Astrocyte (in vitro differentiated cells and primary cell): ENCODE results near the gene FUT6. TPM values are rescaled to one million over a fixed set of nuclear protein-coding genes. Genes with fewer than 3 reads are reported as not detected.

Experiments
- DNase-seq: peaks from one replicate; pipeline ENCODE4 v3.0.0-alpha.2; 2010; ENCODE audit warnings: low read depth
- FAIRE-seq: peaks from 2 replicates; lab custom pipeline; 2011; peaks lifted over from hg19 to GRCh38; lab: Jason Lieb, UNC
- H2AFZ ChIP-seq: 2 replicates; pipeline ENCODE4 v1.6.0; 2012; ENCODE audit warnings: low read depth, low read length, inconsistent platforms
- H3K27ac ChIP-seq: 2 replicates; pipeline ENCODE4 v1.5.1; 2011; ENCODE audit warnings: low read depth, low read length, inconsistent platforms
- H3K27me3 ChIP-seq: 2 replicates; pipeline ENCODE4 v1.6.0; 2011; ENCODE audit warnings: low read length, inconsistent platforms; ENCODE audit not compliant: insufficient read depth
- H3K36me3 ChIP-seq: 2 replicates; pipeline ENCODE4 v1.5.1; 2011; ENCODE audit warnings: low read length, inconsistent platforms; ENCODE audit not compliant: insufficient read depth
- H3K4me1 ChIP-seq: 2 replicates; pipeline ENCODE4 v1.5.1; 2011; ENCODE audit warnings: low read length, inconsistent platforms; ENCODE audit not compliant: insufficient read depth
- H3K4me2 ChIP-seq: 2 replicates; pipeline ENCODE4 v1.6.0; 2012; ENCODE audit warnings: low read length, inconsistent platforms
- H3K4me3 ChIP-seq: 2 replicates; pipeline ENCODE4 v1.5.1; 2011; ENCODE audit warnings: low read depth, mild to moderate bottlenecking, low read length, inconsistent platforms; ENCODE audit not compliant: insufficient read depth
- H3K79me2 ChIP-seq: 2 replicates; pipeline ENCODE4 v1.6.0; 2012; ENCODE audit warnings: mild to moderate bottlenecking, low read length, inconsistent platforms; ENCODE audit not compliant: insufficient read depth
- H3K9ac ChIP-seq: 2 replicates; pipeline ENCODE4 v1.6.0; 2012; ENCODE audit warnings: mild to moderate bottlenecking, low read length, inconsistent platforms
- H3K9me3 ChIP-seq: 2 replicates; pipeline ENCODE4 v1.5.1; 2012; ENCODE audit warnings: low read depth, mild to moderate bottlenecking, low read length, inconsistent platforms; ENCODE audit not compliant: insufficient read depth
- H4K20me1 ChIP-seq: 2 replicates; pipeline ENCODE4 v1.6.0; 2012; ENCODE audit warnings: low read length, inconsistent platforms; ENCODE audit not compliant: insufficient read depth
- H3K27ac Mint-ChIP-seq: one replicate; pipeline ENCODE4 v1.8.0; 2021; ENCODE audit warnings: mild to moderate bottlenecking, mixed read lengths; ENCODE audit not compliant: unreplicated experiment
- H3K27me3 Mint-ChIP-seq: one replicate; pipeline ENCODE4 v1.8.0; 2021; ENCODE audit warnings: low read depth, mixed read lengths; ENCODE audit not compliant: unreplicated experiment
- H3K36me3 Mint-ChIP-seq: one replicate; pipeline ENCODE4 v1.8.0; 2021; ENCODE audit warnings: low read depth, mixed read lengths; ENCODE audit not compliant: unreplicated experiment
- H3K4me1 Mint-ChIP-seq: one replicate; pipeline ENCODE4 v1.8.0; 2021; ENCODE audit warnings: low read depth, mixed read lengths; ENCODE audit not compliant: unreplicated experiment
- H3K4me3 Mint-ChIP-seq: one replicate; pipeline ENCODE4 v1.8.0; 2021; ENCODE audit warnings: mild to moderate bottlenecking, moderate library complexity, mixed read lengths; ENCODE audit not compliant: unreplicated experiment
- H3K9me3 Mint-ChIP-seq: one replicate; pipeline ENCODE4 v1.8.0; 2021; ENCODE audit warnings: mild to moderate bottlenecking, mixed read lengths; ENCODE audit not compliant: unreplicated experiment
- EZH2 ChIP-seq: IDR thresholded peaks from 2 replicates; pipeline ENCODE4 v1.6.1; 2012; ENCODE audit warnings: mild to moderate bottlenecking, low read length, inconsistent platforms; ENCODE audit not compliant: insufficient read depth
- total RNA-seq: library from RNA; stranded (reverse); gene quantifications from 2 replicates; pipeline ENCODE4 v1.2.1, GENCODE V29; 2021
- TF ChIP-seq, protein P1 (sequence below): IDR thresholded peaks from 2 replicates; pipeline ENCODE4 v1.5.1; 2011; ENCODE audit warnings: low read depth, mild to moderate bottlenecking, inconsistent platforms, low read length, moderate library complexity; ENCODE audit not compliant: insufficient read depth

Gene FUT6
- total RNA-seq, 1 donor from 2014 or later, result 0.09 TPM

DNA sequence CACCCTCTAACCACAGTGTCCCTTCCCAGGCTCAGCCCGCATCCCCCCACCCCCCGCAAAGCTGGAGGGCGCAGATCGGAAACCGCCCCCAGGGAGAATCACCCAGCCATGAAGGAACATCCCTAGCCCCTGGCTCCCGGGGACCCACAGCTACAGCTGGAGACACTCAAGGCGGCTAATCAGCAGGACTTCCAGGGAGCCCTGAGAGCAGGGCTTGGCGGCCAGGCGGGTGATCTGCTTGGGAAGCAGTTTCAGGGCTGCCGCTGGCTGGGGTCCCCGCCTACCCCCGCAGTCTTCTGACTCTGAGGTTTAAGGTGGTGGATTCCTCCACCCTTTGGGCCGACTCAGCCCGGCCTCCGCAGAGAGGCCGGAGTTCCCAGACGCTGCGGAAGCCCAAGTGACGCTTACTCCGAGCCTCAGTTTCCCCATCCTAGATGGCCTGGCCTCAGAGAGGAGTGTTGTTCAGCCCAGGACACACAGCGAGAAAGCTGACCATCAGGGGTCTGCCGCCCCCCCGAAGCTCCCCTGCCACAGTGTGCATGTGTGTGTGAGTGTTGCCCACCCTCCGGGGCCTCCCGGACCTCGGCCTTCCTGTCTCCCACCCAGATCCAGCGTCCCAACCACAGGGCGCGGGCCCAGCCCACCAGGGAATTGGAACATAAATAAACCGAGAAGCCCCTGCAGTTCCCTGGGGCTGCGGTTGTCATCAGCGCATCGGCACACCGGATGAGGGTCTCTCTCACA, 9.8 kb downstream of the FUT6 start:
- Histone ChIP-seq H3K4me2 (peak overlapping the region; percentile 93), H3K4me1 (peaks cover 13% of the 10 kb centered on the region), H3K9me3 (no peaks in the 10 kb centered on the region), H3K27ac (no peak overlapping the region), H3K79me2 (no peaks in the 10 kb centered on the region), H3K36me3 (no peaks in the 10 kb centered on the region), H2AFZ (peak overlapping the region; percentile 56), H3K27me3 (no peaks in the 10 kb centered on the region), H3K9ac (peak overlapping the region; percentile 86), H3K4me3 (no peak overlapping the region), H4K20me1 (no peaks in the 10 kb centered on the region)
- FAIRE-seq (no peak), DNase-seq (no peak)
- no peaks in the 10 kb centered on the region for H3K9me3 Mint-ChIP-seq
- TF ChIP-seq EZH2, result peak; percentile 40
- TF ChIP-seq, protein P1, sequence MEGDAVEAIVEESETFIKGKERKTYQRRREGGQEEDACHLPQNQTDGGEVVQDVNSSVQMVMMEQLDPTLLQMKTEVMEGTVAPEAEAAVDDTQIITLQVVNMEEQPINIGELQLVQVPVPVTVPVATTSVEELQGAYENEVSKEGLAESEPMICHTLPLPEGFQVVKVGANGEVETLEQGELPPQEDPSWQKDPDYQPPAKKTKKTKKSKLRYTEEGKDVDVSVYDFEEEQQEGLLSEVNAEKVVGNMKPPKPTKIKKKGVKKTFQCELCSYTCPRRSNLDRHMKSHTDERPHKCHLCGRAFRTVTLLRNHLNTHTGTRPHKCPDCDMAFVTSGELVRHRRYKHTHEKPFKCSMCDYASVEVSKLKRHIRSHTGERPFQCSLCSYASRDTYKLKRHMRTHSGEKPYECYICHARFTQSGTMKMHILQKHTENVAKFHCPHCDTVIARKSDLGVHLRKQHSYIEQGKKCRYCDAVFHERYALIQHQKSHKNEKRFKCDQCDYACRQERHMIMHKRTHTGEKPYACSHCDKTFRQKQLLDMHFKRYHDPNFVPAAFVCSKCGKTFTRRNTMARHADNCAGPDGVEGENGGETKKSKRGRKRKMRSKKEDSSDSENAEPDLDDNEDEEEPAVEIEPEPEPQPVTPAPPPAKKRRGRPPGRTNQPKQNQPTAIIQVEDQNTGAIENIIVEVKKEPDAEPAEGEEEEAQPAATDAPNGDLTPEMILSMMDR, result no peak
- H3K27me3 Mint-ChIP-seq, result peaks cover 15% of the 10 kb centered on the region
- peak overlapping the region; percentile 62 for H3K4me3 Mint-ChIP-seq
- no peak overlapping the region for H3K27ac Mint-ChIP-seq
- no peaks in the 10 kb centered on the region for H3K36me3 Mint-ChIP-seq
- H3K4me1 Mint-ChIP-seq, result no peaks in the 10 kb centered on the region

GRCh38 chr19:5828661-5829566, 10.6 kb downstream of the FUT6 start:
- Histone ChIP-seq H2AFZ (peak overlapping the region; percentile 91), H3K9ac (peak overlapping the region; percentile 86), H4K20me1 (no peaks in the 10 kb centered on the region), H3K36me3 (no peaks in the 10 kb centered on the region), H3K4me3 (peak overlapping the region; percentile 72), H3K4me2 (peak overlapping the region; percentile 93), H3K9me3 (no peaks in the 10 kb centered on the region), H3K79me2 (no peaks in the 10 kb centered on the region), H3K27me3 (no peaks in the 10 kb centered on the region), H3K27ac (peak overlapping the region; percentile 79), H3K4me1 (peaks cover 13% of the 10 kb centered on the region)
- Mint-ChIP-seq H3K4me3 (peak overlapping the region; percentile 92), H3K9me3 (no peaks in the 10 kb centered on the region), H3K4me1 (no peaks in the 10 kb centered on the region), H3K27me3 (peaks cover 10% of the 10 kb centered on the region), H3K27ac (peak overlapping the region; percentile 93), H3K36me3 (no peaks in the 10 kb centered on the region)
- TF ChIP-seq, protein P1, result no peak
- no peak for TF ChIP-seq EZH2
- DNase-seq (no peak), FAIRE-seq (no peak)
